MCF 10A (cell line): Measurements from ENCODE around the gene DUSP28. TPM values are rescaled to one million over a fixed set of nuclear protein-coding genes. Genes with fewer than 3 reads are reported as not detected.

ENCODE experiments used
- BruUV-seq: library from RNA; stranded (reverse); fragments of 400-500 nt; replicated peaks from 2 replicates; lab custom pipeline; 2021; lab: Mats Ljungman, UMichigan
- CTCF ChIA-PET: fragments of 300-600 bp; sonication (Branson Sonifier 250); formaldehyde crosslinking; extraction: SDS; loops from one replicate; lab custom pipeline; 2021; ENCODE audit warnings: antibody characterized with exemption, inconsistent platforms; lab: Yijun Ruan, JAX
- POLR2A ChIA-PET: fragments of 300-600, 350-650 bp; sonication (Branson Sonifier 250); formaldehyde crosslinking; extraction: SDS; loops from one replicate; lab custom pipeline; 2020; ENCODE audit warnings: antibody characterized with exemption, inconsistent platforms; lab: Yijun Ruan, JAX
- DNase-seq: peaks from one replicate; pipeline ENCODE4 v3.0.0-alpha.2; 2018; ENCODE audit not compliant: unreplicated experiment
- H3K27ac Mint-ChIP-seq: one replicate; pipeline ENCODE4 v1.8.0; 2022; ENCODE audit warnings: mild to moderate bottlenecking, low read depth, mixed read lengths; ENCODE audit not compliant: unreplicated experiment
- H3K27me3 Mint-ChIP-seq: one replicate; pipeline ENCODE4 v1.8.0; 2022; ENCODE audit warnings: mixed read lengths; ENCODE audit not compliant: insufficient read depth, unreplicated experiment
- H3K36me3 Mint-ChIP-seq: one replicate; pipeline ENCODE4 v1.8.0; 2022; ENCODE audit warnings: mild to moderate bottlenecking, moderate library complexity, mixed read lengths; ENCODE audit not compliant: insufficient read depth, unreplicated experiment
- H3K4me1 Mint-ChIP-seq: one replicate; pipeline ENCODE4 v1.8.0; 2022; ENCODE audit warnings: mixed read lengths; ENCODE audit not compliant: insufficient read depth, unreplicated experiment
- H3K4me3 Mint-ChIP-seq: one replicate; pipeline ENCODE4 v1.8.0; 2022; ENCODE audit warnings: mild to moderate bottlenecking, moderate library complexity, mixed read lengths; ENCODE audit not compliant: unreplicated experiment
- H3K9me3 Mint-ChIP-seq: one replicate; pipeline ENCODE4 v1.8.0; 2022; ENCODE audit warnings: mixed read lengths; ENCODE audit not compliant: unreplicated experiment
- intact Hi-C: fragments of 100-400 bp; cut with micrococcal nuclease; formaldehyde crosslinking; loops from 2 replicates; pipeline ENCODE4 v1.14.1; 2022
- total RNA-seq: library from RNA; stranded (reverse); gene quantifications from 2 replicates; pipeline ENCODE4 v1.2.3, GENCODE V29; 2022
- TF ChIP-seq, protein P1 (sequence below): fragments of 200-600 bp; IDR thresholded peaks from one replicate; pipeline ENCODE4 v1.8.0; 2022; ENCODE audit warnings: antibody characterized with exemption, mild to moderate bottlenecking; ENCODE audit not compliant: unreplicated experiment

The DUSP28 gene
- total RNA-seq, 1 experiment from 2014 or later = 5.2 TPM

DNA sequence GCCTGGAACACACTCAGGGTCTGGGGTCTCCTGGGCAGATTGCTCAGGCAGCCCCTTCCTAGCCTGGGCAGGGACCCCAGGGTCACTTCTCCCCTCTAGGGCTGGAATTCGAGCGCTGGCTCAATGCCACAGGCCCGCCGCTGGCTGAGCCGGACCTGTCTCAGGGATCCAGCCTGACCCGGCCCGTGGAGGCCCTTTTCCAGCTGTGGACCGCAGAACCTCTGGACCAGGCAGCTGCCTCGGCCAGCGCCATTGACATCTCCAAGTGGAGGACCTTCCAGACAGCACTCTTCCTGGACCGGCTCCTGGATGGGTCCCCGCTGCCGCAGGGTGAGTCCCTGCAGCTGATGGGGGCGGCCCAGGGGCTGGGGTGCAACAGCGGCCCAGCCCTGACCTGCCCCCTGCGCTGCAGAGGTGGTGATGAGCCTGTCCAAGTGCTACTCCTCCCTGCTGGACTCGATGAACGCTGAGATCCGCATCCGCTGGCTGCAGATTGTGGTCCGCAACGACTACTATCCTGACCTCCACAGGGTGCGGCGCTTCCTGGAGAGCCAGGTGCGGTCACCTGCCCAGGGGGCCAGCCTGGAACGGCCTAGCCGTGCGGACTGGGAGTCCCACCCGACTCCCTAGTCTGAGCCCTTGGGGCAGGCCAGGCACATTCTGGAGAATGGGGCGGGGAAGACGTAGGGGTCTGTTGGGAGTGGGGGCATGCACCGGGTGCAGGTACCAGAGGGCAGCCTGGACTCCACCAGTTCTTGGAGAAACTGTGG lies 16.5 kb downstream of the DUSP28 start:
- POLR2A ChIA-PET = interaction anchor here (1.2 kb wide), 1 partner anchor 16 kb away, joined by 3 read pairs; no protein-coding TSS in a partner anchor

DNA sequence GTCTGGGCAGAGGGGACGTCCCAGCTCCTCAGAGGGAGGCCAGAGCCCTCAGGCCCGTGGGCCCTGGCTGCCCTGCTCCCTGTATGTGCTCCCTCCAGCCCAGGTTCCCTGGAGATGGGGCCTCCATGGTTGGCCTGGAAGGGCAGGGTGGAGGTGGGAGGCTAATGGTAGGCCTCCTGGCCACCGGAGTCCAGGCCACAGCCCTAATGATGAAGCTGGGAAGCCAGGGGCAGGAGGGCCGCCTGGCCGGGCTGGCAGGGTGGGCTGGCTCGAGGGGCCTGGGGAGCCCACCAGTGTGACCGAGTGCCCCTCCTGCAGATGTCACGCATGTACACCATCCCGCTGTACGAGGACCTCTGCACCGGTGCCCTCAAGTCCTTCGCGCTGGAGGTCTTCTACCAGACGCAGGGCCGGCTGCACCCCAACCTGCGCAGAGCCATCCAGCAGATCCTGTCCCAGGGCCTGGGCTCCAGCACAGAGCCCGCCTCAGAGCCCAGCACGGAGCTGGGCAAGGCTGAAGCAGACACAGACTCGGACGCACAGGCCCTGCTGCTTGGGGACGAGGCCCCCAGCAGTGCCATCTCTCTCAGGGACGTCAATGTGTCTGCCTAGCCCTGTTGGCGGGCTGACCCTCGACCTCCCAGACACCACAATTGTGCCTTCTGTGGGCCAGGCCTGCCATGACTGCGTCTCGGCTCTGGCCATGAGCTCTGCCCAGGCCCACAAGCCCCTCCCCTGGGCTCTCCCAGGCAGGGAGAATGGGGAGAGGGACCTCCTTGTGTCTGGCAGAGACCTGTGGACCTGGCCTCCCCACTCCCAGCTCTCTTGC lies 17.3 kb downstream of the DUSP28 start:
- ChIA-PET CTCF (interaction anchor here (0.5 to 1.0 kb wide), 2 partner anchors 12 to 682 kb away, joined by 3 read pairs; no protein-coding TSS in a partner anchor), POLR2A (interaction anchor here (0.7 to 4.8 kb wide), 4 partner anchors 8 to 18 kb away, joined by 3 to 87 read pairs (median 26); partner anchors contain the start of genes ANKMY1, CAPN10, DUSP28 and RNPEPL1)
- no TSS peak for BruUV-seq
- no peaks in the 10 kb centered on the region for H3K9me3 Mint-ChIP-seq
- peaks cover 22% of the 10 kb centered on the region for H3K36me3 Mint-ChIP-seq
- H3K27ac Mint-ChIP-seq = peak overlapping the region; percentile 70
- TF ChIP-seq, protein P1, sequence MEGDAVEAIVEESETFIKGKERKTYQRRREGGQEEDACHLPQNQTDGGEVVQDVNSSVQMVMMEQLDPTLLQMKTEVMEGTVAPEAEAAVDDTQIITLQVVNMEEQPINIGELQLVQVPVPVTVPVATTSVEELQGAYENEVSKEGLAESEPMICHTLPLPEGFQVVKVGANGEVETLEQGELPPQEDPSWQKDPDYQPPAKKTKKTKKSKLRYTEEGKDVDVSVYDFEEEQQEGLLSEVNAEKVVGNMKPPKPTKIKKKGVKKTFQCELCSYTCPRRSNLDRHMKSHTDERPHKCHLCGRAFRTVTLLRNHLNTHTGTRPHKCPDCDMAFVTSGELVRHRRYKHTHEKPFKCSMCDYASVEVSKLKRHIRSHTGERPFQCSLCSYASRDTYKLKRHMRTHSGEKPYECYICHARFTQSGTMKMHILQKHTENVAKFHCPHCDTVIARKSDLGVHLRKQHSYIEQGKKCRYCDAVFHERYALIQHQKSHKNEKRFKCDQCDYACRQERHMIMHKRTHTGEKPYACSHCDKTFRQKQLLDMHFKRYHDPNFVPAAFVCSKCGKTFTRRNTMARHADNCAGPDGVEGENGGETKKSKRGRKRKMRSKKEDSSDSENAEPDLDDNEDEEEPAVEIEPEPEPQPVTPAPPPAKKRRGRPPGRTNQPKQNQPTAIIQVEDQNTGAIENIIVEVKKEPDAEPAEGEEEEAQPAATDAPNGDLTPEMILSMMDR = no peak
- H3K4me3 Mint-ChIP-seq = no peak overlapping the region
- intact Hi-C loops = no loop called here
- no peak for DNase-seq
- H3K27me3 Mint-ChIP-seq = no peaks in the 10 kb centered on the region
- peaks cover 37% of the 10 kb centered on the region for H3K4me1 Mint-ChIP-seq

More for the DNA sequence above, 16.5 kb downstream of the DUSP28 start:
- Mint-ChIP-seq H3K27me3 (no peaks in the 10 kb centered on the region), H3K4me1 (peaks cover 29% of the 10 kb centered on the region), H3K4me3 (no peak overlapping the region), H3K36me3 (peaks cover 22% of the 10 kb centered on the region), H3K27ac (peak overlapping the region; percentile 70), H3K9me3 (no peaks in the 10 kb centered on the region)
- BruUV-seq = no TSS peak
- TF ChIP-seq, protein P1 = no peak
- CTCF ChIA-PET = no interaction called here
- intact Hi-C loops = no loop called here
- no peak for DNase-seq

DNA sequence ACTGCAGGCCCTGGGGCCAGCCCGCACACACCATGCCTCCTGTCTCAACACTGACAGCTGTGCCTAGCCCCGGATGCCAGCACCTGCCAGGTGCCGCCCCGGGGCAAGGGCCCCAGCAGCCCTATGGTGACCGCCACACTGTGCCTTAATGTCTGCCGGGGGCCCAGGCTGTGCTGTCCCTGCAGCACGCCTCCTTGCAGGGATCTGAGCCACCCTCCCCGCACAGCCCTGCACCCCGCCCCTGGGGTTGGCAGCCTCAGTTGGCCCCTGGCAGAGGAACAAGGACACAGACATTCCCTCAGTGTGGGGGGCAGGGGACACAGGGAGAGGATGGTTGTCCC lies 17.9 kb downstream of the DUSP28 start:
- POLR2A ChIA-PET = interaction anchor here (0.7 to 4.8 kb wide), 4 partner anchors 8 to 18 kb away, joined by 3 to 87 read pairs (median 26); partner anchors contain the start of genes ANKMY1, CAPN10, DUSP28 and RNPEPL1
- H3K4me3 Mint-ChIP-seq = no peak overlapping the region
- TF ChIP-seq, protein P1 = no peak
- H3K36me3 Mint-ChIP-seq = peaks cover 22% of the 10 kb centered on the region
- CTCF ChIA-PET = interaction anchor here (0.5 to 1.0 kb wide), 2 partner anchors 12 to 681 kb away, joined by 3 read pairs; no protein-coding TSS in a partner anchor
- H3K27ac Mint-ChIP-seq = no peak overlapping the region
- no peaks in the 10 kb centered on the region for H3K27me3 Mint-ChIP-seq
- DNase-seq = no peak
- intact Hi-C loops = no loop called here
- H3K9me3 Mint-ChIP-seq = no peaks in the 10 kb centered on the region
- TSS peak; percentile 38 for BruUV-seq
- H3K4me1 Mint-ChIP-seq = peaks cover 41% of the 10 kb centered on the region

DNA sequence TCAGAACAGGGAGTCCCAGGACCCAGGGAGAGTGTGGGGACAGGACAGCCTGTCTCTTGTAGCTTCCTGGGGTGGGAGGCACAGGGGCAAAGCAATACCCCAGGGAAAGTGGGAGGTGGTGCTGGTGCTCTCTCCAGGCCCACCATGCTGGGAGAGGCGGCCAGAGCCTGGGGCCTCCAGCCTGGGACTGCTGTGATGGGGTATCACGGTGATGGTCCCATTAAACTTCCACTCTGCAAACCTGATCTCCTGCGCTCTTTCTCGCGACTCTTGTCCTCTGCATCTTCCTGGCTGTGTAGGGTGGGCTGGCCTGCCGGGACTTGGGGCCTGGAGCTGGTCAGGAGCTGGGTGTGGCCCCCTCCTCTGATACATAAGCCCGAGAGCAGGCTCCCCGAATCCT lies 18.3 kb downstream of the DUSP28 start:
- Mint-ChIP-seq H3K4me1 (peaks cover 41% of the 10 kb centered on the region), H3K4me3 (peak overlapping the region; percentile 73), H3K27me3 (no peaks in the 10 kb centered on the region), H3K36me3 (peaks cover 22% of the 10 kb centered on the region), H3K9me3 (no peaks in the 10 kb centered on the region), H3K27ac (peak overlapping the region; percentile 99)
- POLR2A ChIA-PET = interaction anchor here (1.1 to 4.8 kb wide), 3 partner anchors 8 to 19 kb away, joined by 5 to 87 read pairs (median 48); partner anchors contain the start of genes ANKMY1, CAPN10, DUSP28 and RNPEPL1
- CTCF ChIA-PET = interaction anchor here (0.5 to 5.7 kb wide), 3 partner anchors 13 to 681 kb away, joined by 3 to 52 read pairs (median 3); no protein-coding TSS in a partner anchor
- DNase-seq = no peak
- TF ChIP-seq, protein P1 = no peak
- no TSS peak for BruUV-seq
- intact Hi-C loops = no loop called here
